GDM1 (cell line): Measurements from ENCODE around the gene RBL2.
A peak's percentile ranks its signal among the peaks of the same experiment; 100 is the strongest.

Source experiments
- DNase-seq: peaks from one replicate; lab custom pipeline; 2025; lab: John Stamatoyannopoulos, UW

The RBL2 gene

GRCh38 chr16:53456625-53457024 is 22.4 kb downstream of the RBL2 start:
- no peak for DNase-seq

DNA sequence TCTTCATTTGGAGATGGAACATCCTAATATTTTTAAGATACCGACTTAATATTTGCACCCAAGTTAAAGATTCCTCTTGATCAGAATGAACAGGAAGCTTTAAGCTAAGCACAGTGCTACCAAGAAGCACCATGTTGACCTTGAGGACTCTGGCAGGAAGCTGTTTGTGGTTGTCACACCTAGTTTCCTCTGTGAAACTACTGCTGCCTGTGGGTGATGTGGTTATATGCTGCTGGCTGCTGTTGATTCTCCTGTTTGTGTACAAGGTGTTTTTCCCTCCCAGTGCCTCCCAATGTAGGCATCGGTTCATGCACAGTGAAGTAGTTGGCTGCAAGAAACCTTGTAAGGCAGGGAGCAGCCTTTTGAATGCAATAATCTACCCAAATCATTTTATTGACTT is 23.4 kb downstream of the RBL2 start:
- no peak for DNase-seq

DNA sequence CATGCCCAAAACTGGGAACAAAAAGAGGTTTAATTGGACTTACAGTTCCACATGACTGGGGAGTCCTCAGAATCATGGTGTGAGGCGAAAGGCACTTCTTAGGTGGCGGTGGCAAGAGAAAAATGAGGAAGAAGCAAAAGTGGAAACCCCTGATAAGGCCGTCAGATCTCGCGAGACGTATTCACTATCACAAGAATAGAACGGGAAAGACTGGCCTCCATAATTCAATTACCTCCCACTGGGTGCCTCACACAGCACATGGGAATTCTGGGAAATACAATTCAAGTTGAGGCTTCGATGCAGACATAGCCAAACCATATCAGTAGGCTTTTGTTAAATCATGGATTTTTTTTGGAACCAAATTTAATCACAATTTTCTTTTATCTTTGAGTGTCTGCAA is 24.4 kb downstream of the RBL2 start:
- no peak for DNase-seq

GRCh38 chr16:53465606-53466280 is 31.5 kb downstream of the RBL2 start:
- no peak for DNase-seq

- no peak for DNase-seq
These were observed 42.6 kb downstream of the RBL2 start for GRCh38 chr16:53476867-53477266.

DNA sequence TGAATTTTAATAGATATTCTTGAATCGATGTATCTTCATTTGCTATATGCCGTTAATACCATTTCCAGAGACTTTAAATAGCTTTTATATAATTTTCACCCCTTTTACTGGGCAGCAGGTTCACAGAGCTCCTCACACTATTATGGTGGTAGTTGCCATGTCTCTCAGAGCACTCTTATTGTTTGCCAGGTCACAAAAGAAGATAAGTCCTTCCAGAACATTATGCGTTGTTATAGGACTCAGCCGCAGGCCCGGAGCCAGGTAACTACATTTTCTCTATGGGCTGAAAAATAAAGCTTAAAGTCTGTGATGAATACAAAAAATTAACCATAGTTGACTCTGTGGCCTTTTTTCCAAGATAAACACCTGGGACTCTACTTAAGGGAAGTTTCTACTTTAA is 44.7 kb downstream of the RBL2 start:
- no peak for DNase-seq

GRCh38 chr16:53480394-53480793 is 46.1 kb downstream of the RBL2 start:
- DNase-seq: no peak

DNA sequence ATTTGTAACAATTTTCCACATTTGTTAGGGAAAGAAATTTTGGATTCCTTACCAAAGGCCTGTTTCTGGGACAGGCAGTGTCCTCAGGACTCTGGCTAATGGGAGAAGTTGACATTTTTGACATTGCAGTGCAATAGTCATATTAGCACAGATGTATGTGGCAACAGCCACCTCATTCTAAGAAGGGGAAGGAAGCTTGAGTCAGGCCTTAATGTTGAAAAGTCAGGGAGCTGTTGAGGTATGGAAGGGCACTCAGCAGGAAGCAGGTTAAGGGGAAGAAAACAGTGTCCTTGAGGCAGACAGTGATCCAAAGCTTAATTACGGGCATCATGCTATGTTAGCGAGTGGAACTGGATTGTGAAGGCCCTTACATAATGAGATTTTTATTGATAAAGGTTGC is 47.9 kb downstream of the RBL2 start:
- peak; percentile 8 for DNase-seq

DNA sequence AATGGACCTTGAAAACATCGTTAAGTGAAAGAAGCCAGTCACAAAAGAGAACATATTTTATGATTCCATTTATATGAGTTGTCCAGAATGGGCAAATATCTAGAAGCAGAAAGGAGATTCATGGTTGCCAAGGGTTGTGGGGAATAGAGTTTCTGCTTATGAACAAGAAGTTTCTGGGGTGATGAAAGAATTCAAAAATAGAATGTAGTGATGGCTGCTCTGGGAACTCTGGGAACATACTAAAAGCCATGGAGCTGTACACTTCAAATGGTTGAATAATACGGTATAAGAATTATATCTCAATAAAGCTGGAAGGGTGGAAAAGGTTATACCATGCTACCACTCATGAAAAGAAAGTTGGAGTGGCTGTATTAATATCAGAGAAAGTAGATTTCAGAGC is 50.3 kb downstream of the RBL2 start:
- DNase-seq: no peak

- no peak for DNase-seq
These were observed 52.0 kb downstream of the RBL2 start for GRCh38 chr16:53486230-53486629.

DNA sequence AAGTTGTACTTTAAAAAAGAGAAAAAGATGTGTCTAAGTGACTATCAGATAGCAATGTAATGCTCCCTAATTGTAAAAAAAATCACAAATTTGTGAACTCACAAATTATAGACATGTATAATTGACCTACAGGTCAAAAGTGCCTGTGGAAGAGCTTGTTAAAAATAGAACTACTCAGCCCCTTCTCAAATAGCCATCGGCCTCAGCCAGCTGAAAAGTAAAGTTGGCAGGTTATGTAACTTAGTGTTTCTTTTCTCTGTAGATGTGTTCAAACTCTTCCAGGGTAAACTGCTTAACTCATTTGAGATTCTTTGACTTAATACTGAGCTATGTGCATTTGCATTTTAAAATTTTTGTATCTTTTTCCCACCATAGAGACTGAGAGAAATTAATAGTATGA is 55.5 kb downstream of the RBL2 start:
- DNase-seq: no peak

GRCh38 chr16:53492503-53492902 is 58.2 kb downstream of the RBL2 start:
- no peak for DNase-seq

DNA sequence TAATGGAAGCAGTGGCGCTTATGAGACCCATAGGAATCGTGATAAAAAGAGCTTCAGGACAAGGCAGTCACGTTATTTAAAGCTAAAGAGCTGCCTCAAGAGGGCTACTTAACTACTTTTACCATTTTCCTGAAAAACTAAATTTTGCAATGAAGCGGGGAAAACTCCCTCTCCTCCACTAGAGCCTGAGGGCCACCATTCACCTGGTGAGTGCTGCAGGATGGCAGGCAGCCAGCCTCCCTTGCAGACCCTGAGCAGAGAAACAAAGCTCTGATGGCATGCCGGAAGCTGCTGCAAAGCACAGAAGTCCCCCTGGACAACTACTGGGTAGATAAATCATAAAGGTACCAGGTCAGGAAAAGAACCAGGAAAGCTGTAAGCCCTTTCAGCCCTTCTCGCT is 60.4 kb downstream of the RBL2 start:
- no peak for DNase-seq

- DNase-seq: no peak
These were observed 61.1 kb downstream of the RBL2 start for GRCh38 chr16:53495325-53495724.

DNA sequence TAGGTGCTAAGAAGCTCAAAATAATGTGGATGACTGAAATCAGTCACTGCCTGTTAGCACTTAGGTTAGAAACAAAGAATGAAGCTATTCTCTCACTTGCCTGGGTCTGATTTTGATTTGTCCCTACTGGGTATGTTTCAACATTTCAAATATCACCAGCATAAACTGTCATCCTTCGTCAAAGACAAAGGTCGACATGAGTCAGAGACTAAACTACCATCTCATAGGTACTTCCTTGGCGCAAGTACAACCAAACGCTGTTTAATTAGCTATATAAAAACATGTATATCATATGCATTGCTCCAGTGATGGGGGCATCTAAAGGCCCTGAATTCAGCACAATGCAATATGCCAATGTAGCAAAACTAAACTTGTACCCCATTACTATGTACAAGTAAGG is 64.7 kb downstream of the RBL2 start:
- no peak for DNase-seq

- no peak for DNase-seq
These were observed 67.1 kb downstream of the RBL2 start for GRCh38 chr16:53501216-53501859.

DNA sequence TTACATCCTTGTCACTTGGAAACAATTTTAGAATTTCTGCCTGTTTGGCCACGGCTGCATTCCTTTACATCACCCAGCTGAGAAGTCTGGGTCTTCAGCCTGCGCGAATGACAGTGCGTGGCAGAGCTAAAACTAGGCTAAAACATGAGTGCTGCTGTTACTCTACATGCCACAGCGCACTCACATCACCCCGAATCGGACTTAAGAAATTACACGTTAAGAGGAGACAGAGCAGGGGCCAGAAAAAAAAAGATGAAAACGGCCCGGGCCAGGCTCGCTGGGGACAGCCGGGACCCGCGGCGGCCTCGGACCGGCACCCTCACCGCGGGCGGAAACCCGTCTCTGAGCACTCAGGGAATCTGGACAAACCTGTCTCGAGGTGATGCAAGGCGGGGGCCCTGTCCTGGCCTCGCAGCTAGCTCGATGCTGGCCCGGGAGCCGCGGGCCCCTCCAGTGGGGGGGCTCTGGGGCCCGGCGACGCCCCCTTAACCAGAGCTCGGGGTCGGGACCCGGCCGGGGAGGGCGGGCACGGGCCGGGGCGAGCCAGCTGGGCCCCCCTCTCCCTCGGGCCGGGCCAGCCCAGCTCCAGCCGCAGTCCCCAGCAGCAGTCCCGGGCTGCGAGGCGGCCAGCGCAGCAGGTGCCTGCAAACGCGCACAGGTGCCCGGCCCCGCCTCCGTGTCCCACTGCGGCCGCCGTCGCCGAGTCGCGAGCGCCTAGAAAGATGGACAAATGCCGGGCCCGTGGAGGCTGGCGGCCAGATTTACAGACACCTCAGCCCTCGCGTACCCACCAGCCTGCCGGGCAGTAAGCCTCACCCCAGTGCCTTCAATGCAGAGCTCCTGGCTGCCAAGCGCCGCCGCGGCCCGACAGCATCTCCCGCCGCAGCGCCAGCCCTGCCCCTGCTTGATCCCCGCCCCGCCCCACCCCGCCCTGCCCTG is 68.3 kb downstream of the RBL2 start, which contains the start of gene AKTIP:
Gene AKTIP, minus strand, starts transcription at position 879 of the 939 bp plus-strand sequence. CDS start 2,950 bp downstream, outside the sequence.
- no peak for DNase-seq

GRCh38 chr16:53503270-53503923 is 69.1 kb downstream of the RBL2 start:
- DNase-seq: peak; percentile 95

- DNase-seq: no peak
These were observed 69.9 kb downstream of the RBL2 start for GRCh38 chr16:53503991-53504663.

DNA sequence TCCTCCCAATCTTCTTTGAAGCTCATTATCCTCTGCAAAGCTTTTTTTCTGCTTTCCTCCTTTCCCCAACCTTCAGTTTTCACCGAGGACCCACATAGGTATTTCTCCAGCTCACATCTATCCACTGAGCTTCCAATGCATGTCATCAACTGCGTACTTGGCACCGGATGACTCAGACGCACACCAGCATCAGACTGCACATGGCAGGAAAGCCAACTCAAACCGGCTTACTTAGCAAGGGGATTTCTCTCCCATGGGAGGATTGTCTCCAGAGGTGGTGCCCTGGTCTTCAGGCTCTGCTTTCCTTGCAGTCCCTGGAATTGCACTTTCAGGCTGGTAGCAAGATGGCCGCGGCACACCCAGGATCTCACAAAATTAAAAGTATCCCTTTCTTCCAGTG is 70.4 kb downstream of the RBL2 start:
- no peak for DNase-seq

DNA sequence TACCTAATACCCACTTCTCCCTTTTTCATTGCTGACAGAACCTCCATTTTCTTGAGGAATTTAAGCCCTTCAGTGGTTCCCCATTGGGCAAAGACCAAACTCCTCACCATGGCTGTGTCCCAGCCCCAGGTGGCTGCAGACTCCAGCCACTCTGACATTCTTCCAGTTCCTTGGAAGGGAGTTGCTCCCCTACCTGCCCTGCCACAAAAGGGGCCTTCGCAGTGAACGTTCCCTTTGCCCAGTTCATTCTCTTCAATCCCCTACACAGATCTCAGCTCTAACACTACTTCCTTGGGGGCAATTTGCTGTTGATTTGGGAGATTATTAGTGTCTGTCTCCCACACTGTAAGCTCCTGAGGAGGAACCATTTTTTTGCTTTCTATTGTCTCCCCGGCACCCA is 72.0 kb downstream of the RBL2 start:
- no peak for DNase-seq
